DMS79 (cell line): Measurements from ENCODE around the gene TRABD2B.

Experiments
- DNase-seq: peaks from one replicate; lab custom pipeline; 2025; lab: John Stamatoyannopoulos, UW

TRABD2B gene

DNA sequence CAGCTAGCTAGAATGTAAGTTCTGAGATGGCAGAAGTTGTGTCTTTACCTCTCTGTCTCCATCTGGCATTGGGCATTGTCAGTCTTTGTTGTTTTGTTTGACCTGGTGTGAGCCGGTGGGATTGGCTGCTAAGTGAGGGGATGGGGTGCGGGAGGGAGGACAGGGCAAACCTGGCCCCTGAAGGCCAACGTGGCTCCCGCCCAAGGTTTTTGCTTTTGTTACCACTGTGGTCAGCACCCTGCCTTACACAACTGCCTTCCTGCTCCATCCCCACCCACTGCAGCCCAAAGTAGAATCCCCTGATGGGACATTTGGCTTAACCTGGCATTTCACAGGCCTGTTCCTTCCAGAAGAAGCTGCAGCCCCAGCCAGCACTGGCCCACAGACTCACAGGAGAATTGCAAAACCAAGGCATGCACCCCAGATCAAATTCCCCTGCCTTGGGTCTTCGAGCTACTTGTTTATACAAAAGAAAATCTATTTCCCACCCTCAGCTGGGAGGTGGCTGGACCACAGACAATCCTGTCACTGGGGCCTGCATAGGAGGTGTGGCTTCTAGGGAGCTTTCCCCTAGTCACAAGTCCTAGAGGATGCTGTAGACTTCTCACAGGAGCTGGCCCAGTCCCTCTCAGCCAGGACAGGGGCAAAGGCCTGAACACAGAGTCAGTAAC is 147.5 kb downstream of the TRABD2B start:
- no peak for DNase-seq

DNA sequence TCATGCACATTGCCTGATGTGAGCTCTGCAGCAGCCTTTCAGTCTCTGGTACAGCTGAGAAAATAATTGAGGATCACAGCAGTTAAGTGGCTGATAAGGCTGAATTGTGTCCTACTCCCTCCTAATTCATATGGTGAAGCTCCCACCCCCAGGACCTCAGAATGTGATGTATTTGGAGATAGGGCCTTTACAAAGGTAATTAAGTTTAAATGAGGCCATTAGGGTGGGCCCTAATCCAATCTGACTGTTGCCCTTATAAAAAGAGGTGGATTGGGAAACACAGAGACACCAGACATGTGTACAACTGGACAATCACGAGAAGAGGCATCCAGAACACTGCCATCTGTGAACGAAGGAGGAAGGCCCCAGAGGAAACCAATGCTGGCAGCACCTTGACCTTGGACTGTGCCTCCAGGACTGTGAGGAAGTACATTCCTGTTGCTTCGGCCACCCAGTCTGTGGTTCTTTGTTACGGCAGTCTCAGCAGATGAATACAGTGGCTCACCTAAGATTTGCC is 148.1 kb downstream of the TRABD2B start:
- no peak for DNase-seq

GRCh38 chr1:47847763-47848162 is 149.4 kb downstream of the TRABD2B start:
- DNase-seq, result no peak

DNA sequence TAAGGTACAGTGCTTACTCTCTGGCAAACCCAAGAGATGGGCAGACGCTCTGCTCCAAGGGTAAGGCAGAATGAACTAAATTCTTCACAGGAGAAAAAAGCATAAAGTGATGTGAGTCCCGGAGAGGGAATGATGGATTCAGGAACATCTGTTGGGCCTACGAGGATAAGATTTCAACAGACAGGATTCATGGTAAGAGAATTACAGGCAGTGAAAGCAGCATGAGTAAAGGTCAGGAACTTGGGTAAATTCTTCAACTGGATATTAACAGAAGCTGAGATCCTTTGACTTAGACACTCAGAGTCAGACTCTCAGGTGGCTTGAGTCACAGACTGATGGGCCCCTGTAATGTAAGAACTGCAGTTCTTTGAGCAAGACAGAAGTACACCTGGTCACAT is 152.6 kb downstream of the TRABD2B start:
- DNase-seq, result no peak

GRCh38 chr1:47843781-47844557 is 153.2 kb downstream of the TRABD2B start:
- DNase-seq, result no peak

DNA sequence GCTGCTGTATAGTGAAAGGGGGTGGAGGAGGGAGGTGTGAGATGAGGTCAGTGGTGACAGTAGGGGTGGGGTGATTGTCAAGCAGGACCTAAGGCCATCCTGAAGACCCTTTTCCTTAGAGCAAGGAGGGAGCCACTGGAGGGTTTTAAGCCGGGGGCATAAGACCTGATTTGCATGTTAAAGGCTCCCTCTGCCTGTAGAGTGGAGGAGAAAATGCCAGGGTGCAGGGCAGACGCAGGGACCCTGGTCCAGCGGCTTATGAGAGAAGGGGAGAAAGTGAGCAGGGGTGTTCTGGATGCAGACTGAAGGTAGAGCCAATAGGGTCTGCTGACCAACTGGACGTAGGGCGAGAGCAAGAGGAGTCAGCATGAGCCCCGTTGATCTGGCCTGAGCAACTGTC is 154.1 kb downstream of the TRABD2B start:
- DNase-seq, result no peak

- DNase-seq, result no peak
Observed at GRCh38 chr1:47842228-47842919, 154.8 kb downstream of the TRABD2B start.

DNA sequence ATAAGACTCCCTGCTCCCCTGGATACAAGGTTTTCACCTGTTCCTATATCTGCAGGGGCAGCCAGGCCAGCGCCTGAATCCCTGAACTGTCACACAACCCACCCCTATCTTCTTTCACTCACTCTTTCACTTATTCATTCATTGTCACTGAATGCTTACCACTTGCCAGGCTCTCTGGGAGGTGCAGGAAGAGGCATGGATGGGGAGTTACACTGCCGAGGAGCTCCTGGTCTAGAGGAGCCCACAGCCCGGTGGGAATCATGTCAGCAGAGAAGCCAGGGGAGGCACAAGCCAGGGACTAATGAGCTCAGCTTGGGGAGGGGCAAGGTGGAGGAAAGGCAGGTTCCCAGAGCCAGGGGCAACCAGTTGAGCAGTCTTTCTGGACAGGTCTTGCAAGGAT is 155.8 kb downstream of the TRABD2B start:
- no peak for DNase-seq

- DNase-seq, result no peak
Observed at GRCh38 chr1:47840393-47841190, 156.6 kb downstream of the TRABD2B start.

- no peak for DNase-seq
Observed at GRCh38 chr1:47839433-47839760, 157.8 kb downstream of the TRABD2B start.

- no peak for DNase-seq
Observed at GRCh38 chr1:47838562-47839432, 158.4 kb downstream of the TRABD2B start.

GRCh38 chr1:47837866-47838561 is 159.2 kb downstream of the TRABD2B start:
- no peak for DNase-seq

DNA sequence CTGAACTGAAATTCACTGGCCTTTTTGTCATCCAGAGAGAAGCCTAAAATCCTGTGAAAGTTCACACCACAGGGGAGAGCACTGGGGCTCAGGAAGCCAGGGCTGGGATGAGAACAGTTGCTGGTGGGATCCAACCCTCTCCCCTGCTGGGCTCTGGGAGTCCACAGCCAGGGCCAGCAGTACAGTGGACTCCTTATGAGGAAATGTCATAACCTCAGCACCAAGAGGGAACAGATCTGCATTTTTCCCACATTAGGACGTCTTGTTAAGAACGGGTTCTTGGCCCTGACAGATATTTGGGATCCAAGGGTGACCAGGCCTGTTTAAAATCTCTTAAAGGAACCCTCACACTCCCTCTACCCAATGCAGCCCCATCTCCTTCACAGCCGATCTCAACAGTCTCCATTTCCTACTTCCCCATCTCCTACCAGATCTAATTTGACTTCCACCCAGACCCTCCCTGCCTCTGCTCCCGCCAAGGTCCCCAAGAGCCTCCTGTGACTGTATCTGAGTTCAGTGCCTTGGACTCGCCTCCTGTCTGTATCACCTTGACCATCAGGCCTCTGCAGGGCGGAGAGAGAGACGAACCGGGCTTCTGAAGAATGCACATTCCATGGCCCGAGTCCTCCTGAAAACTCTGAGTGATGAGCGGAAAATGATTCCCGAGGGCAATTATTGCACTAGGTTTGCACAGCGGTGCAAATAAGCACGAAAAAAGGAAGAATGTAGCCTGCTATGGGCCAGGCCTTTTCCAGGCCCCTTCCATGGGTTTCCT is 159.9 kb downstream of the TRABD2B start:
- no peak for DNase-seq

- DNase-seq, result no peak
Observed at GRCh38 chr1:47835409-47835808, 161.8 kb downstream of the TRABD2B start.

DNA sequence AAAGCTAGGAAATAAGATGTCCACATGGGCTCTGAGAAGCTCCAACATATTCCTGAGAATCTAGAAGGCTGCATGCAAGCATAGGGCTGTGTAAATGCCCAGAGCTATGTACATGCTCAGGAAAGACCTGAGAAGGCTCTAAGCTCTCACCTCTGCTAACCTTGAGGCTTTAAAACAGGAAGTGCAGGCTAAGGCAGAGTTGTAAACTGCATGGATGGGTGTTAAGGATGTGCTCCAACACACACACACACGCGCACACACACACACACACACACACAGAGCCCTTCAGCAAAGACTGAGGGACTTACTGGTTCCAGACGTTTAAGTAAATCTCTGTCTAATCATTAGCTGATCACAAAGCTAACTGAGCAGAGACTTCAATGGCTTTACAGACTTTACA is 162.9 kb downstream of the TRABD2B start:
- DNase-seq, result no peak

DNA sequence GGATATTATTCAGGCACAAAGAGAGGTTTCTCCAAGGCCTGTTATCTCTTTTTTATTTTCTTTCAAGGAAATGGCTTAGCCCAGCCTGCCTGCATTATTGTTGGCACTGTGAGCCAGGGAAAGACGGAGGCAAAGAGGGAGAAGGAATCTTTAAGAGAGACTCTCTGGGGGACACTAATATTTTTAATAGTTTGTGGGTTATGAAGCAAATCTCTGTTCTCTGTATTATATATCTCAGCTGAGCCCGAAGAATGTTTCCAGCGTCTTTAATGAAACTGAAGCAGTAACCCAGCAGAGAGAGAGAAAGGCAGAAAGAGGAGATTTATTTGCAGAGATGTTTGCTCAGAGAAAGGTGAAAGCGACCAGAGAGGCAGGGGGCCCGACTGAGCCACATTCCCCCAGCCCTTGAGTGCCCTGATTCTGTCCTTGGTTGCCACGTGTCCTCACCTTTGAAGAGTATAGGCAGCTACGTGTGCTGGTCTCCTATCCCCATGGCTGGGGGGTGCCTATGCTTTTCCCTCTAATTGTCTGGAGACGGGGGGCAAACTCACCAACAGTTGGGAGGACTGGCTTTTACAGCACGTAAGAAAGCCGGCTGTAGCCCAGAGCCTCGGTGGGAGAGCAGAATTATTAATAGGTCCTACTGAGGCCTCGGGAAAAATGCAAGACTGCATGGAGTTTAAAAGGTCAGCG is 166.4 kb downstream of the TRABD2B start:
- no peak for DNase-seq

DNA sequence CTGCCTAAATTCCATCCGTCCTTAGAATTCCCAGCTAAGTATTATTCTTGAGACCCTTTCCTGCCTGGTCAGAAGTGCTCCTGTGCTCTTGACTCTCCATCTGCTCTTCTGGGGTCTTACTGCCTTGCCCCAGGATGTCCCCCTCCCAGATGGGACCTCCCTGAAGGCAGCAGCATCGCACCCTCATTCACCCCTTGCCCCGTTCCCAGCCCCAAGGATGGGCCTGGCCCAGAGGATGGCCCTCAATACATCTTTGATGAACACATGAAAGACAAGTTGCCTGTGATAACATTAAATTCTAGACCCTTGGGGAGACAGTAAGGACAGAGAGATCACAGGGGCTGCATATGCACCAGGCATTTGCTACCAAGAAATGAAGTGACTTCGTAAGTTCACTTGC is 167.2 kb downstream of the TRABD2B start:
- DNase-seq, result no peak

DNA sequence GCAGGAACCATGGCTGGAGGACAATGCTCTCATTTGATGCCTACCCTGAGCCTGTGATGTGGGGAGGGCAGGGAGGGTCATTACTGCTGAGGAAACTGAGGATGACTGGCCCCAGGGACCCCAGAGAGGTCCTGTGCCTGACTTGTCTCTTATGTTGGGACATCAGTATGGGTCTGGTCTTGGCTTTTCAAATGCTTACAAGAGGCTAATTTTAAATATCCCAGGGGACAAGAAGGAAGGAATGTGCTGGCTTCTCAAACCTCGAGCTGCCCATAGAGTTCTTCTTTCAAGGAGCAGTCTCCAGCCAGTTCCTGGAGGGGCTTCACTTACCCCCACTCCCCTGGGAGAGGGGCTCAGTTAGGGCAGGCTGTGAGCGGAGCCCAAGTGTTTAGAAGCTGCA is 168.2 kb downstream of the TRABD2B start:
- DNase-seq, result no peak

DNA sequence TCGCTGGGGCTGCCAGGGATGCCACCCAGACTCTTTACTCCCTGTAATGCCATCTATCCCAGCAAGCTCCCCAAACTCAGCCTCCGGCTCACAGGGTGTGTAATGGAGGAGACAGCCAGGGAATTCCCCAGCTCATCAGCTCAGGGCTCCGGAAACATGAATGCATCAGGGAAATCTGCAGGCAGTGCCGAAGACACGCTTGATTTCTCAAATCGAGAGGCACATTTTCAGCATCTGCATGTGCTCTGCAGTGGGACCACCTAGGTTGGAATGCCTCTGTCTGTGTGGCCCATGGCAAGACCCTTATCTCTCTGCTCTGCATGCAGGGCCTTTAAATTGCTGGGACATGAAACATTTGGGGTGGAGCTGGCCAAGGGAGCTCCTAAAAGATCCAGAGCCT is 170.1 kb downstream of the TRABD2B start:
- no peak for DNase-seq
